Measurements from ENCODE around the gene OR52B2. TPM values are rescaled to one million over a fixed set of nuclear protein-coding genes. Genes with fewer than 3 reads are reported as not detected.

The OR52B2 gene
- total RNA-seq: not detected in 3 replicates
- long read RNA-seq: 0 reads

DNA sequence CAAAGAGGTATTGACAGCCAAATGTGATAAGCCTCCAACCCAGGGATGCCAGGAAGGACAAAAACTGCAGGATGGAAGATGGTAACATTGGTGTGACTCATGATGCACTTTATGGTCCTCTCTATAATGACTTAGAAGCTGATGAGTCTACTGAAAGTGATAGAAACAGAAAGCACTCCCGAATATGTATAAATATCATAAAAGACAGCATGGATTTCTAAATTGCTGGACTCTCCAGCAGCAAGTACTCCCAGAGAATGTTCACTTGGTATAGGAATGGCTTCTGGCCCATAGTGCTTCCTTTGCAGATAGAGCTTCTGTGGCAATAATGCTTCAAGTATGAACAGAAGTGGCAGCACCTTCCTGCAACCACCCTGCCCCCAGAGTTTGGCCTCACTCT is at the start of gene OR52B2:
OR52B2 (minus strand) TSS at position 101 of the 400 bp plus-strand sequence; CDS start at position 101, 0 bp downstream.
- H3K4me3 Mint-ChIP-seq (ENCODE audit: unreplicated experiment): no peak within 1 kb of the TSS
- DNase-seq (ENCODE audit: low spot score): no peak
- TF ChIP-seq, protein P1, sequence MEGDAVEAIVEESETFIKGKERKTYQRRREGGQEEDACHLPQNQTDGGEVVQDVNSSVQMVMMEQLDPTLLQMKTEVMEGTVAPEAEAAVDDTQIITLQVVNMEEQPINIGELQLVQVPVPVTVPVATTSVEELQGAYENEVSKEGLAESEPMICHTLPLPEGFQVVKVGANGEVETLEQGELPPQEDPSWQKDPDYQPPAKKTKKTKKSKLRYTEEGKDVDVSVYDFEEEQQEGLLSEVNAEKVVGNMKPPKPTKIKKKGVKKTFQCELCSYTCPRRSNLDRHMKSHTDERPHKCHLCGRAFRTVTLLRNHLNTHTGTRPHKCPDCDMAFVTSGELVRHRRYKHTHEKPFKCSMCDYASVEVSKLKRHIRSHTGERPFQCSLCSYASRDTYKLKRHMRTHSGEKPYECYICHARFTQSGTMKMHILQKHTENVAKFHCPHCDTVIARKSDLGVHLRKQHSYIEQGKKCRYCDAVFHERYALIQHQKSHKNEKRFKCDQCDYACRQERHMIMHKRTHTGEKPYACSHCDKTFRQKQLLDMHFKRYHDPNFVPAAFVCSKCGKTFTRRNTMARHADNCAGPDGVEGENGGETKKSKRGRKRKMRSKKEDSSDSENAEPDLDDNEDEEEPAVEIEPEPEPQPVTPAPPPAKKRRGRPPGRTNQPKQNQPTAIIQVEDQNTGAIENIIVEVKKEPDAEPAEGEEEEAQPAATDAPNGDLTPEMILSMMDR (IDR thresholded peaks at IDR 0.05): no peak
- no peaks in the 10 kb centered on the region for H3K4me1 Mint-ChIP-seq (ENCODE audit: low read depth)
- peaks cover 11% of the 10 kb centered on the region for H3K9me3 Mint-ChIP-seq (ENCODE audit: low read depth)
- H3K27ac Mint-ChIP-seq (ENCODE audit: unreplicated experiment): no peak within 1 kb of the TSS
- H3K27me3 Mint-ChIP-seq (ENCODE audit: low read depth): peaks cover 13% of the 10 kb centered on the region
- no peaks in the 10 kb centered on the region for H3K36me3 Mint-ChIP-seq (ENCODE audit: low read depth)

DNA sequence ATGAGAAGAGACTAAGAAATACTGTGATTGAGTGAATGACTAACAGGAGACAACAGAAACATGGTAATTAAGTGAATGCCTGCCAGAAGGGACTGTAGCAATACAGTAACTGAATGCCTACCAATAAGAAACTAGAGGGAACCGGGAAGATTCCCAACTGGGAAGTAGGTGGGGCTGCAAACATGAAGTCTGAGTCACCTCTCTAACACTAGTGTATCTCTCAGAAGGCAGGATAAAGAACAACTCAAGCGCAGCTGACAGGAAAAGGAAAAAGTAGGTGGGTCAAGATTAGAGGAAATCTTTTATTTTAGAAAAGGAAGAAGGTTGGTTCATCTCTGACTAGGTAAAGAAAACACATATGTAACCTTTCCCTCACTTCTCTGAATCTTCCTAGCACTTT is 49.2 kb upstream of the OR52B2 start:
- H3K27ac Mint-ChIP-seq (ENCODE audit: unreplicated experiment): peak overlapping the region; percentile 1
- TF ChIP-seq, protein P1 (IDR thresholded peaks at IDR 0.05): no peak
- no peak overlapping the region for H3K4me3 Mint-ChIP-seq (ENCODE audit: unreplicated experiment)
- H3K27me3 Mint-ChIP-seq (ENCODE audit: low read depth): no peaks in the 10 kb centered on the region
- H3K4me1 Mint-ChIP-seq (ENCODE audit: low read depth): peaks cover 9% of the 10 kb centered on the region
- DNase-seq (ENCODE audit: low spot score): no peak
- H3K36me3 Mint-ChIP-seq (ENCODE audit: low read depth): peaks cover 48% of the 10 kb centered on the region
- H3K9me3 Mint-ChIP-seq (ENCODE audit: low read depth): no peaks in the 10 kb centered on the region

DNA sequence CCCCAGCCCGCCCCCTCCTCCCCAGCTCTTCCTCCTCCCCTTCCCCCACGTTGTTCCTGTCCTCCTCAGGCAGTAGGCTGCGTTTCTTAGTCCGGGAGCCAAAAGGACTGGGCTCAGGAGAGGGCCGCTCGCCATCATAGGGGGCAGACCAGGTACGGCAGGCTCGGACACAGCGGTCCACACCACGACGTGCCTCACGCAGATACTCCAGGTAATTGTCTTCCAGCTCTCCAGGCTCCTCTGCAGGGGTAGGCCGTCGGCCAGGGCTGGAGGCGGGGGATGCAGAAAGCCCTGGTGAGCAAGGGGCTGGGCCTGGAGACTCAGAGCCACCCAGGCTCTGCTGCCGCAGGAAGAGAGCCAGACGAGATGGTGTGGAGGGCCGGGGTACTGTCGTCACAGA is 47.6 kb upstream of the OR52B2 start:
- no peak for DNase-seq (ENCODE audit: low spot score)
- Mint-ChIP-seq H3K36me3 (ENCODE audit: low read depth) (peaks cover 45% of the 10 kb centered on the region), H3K27me3 (ENCODE audit: low read depth) (no peaks in the 10 kb centered on the region), H3K27ac (ENCODE audit: unreplicated experiment) (peak overlapping the region; percentile 58), H3K9me3 (ENCODE audit: low read depth) (no peaks in the 10 kb centered on the region), H3K4me1 (ENCODE audit: low read depth) (peaks cover 9% of the 10 kb centered on the region), H3K4me3 (ENCODE audit: unreplicated experiment) (no peak overlapping the region)
- TF ChIP-seq, protein P1 (IDR thresholded peaks at IDR 0.05): no peak

DNA sequence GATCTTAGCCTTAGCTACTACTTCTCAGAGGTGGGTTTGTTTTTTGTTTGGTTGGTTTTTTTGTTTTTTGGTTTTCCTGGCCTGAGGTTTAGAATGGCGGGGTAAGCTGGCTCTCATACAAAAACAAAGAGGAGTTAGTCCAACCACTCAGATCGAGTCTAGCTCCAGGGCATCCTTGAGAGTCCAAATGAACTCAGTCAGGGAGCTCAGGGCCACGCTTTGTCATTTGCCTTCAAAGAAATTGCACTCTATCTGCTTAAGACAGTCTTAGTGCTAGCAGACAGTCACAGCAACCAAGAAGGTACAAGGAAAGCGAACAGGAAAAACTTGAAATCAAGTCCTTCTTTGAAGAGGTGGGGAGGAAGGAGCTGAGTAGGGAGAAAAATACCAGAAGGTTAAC is 46.4 kb upstream of the OR52B2 start:
- no peaks in the 10 kb centered on the region for H3K9me3 Mint-ChIP-seq (ENCODE audit: low read depth)
- peaks cover 37% of the 10 kb centered on the region for H3K36me3 Mint-ChIP-seq (ENCODE audit: low read depth)
- no peaks in the 10 kb centered on the region for H3K27me3 Mint-ChIP-seq (ENCODE audit: low read depth)
- H3K4me3 Mint-ChIP-seq (ENCODE audit: unreplicated experiment): no peak overlapping the region
- TF ChIP-seq, protein P1 (IDR thresholded peaks at IDR 0.05): no peak
- DNase-seq (ENCODE audit: low spot score): no peak
- H3K27ac Mint-ChIP-seq (ENCODE audit: unreplicated experiment): no peak overlapping the region
- H3K4me1 Mint-ChIP-seq (ENCODE audit: low read depth): peaks cover 9% of the 10 kb centered on the region

DNA sequence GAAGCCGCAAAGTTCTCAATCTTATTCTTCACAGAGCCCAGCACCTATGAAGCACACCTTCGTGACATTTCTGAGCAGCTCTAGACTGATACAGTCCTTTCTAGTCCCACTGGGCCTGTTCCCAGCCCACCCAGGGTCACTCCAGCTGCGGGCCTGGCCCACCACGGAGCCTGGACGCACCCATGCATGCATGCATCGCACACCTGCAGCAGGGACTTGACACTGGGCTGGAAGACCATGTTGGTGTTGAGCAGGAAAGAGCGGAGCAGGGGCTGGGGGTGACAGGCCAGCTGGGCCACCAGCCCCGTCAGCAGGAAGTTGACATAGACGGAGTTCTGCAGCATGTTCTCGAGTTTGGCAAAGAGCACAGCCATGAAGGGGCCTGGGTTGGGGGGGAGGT is 44.4 kb upstream of the OR52B2 start:
- no peak overlapping the region for H3K4me3 Mint-ChIP-seq (ENCODE audit: unreplicated experiment)
- TF ChIP-seq, protein P1 (IDR thresholded peaks at IDR 0.05): no peak
- peaks cover 34% of the 10 kb centered on the region for H3K36me3 Mint-ChIP-seq (ENCODE audit: low read depth)
- H3K27ac Mint-ChIP-seq (ENCODE audit: unreplicated experiment): no peak overlapping the region
- DNase-seq (ENCODE audit: low spot score): no peak
- no peaks in the 10 kb centered on the region for H3K27me3 Mint-ChIP-seq (ENCODE audit: low read depth)
- H3K9me3 Mint-ChIP-seq (ENCODE audit: low read depth): no peaks in the 10 kb centered on the region
- peaks cover 5% of the 10 kb centered on the region for H3K4me1 Mint-ChIP-seq (ENCODE audit: low read depth)
